PFSK-1 (cell line): Measurements from ENCODE around the gene PCP4.

Experiments used
- POLR2AphosphoS5 ChIP-seq: IDR thresholded peaks from 2 replicates; pipeline ENCODE4 v1.6.1; 2012; ENCODE audit warnings: low read depth, mild to moderate bottlenecking, control low read depth, low read length, moderate library complexity
- SIN3A ChIP-seq: IDR thresholded peaks from 2 replicates; pipeline ENCODE4 v1.6.1; 2012; ENCODE audit warnings: mild to moderate bottlenecking, low read length, moderate library complexity, borderline replicate concordance; ENCODE audit not compliant: insufficient read depth
- TAF1 ChIP-seq: IDR thresholded peaks from 2 replicates; pipeline ENCODE4 v1.6.1; 2012; ENCODE audit warnings: low read length, control low read depth, borderline replicate concordance; ENCODE audit not compliant: insufficient read depth

- TF ChIP-seq POLR2AphosphoS5 (no peak), TAF1 (no peak), SIN3A (no peak)
Measured at GRCh38 chr21:39891111-39891510, 23.9 kb downstream of the PCP4 start.
